Posterior vena cava (tissue), 2 donors: ENCODE results near the gene PROM1. TPM values are rescaled to one million over a fixed set of nuclear protein-coding genes. Genes with fewer than 3 reads are reported as not detected.

Experiments used
- DNase-seq: peaks from one replicate; pipeline ENCODE4 v3.0.0-alpha.2; 2020; ENCODE audit warnings: low spot score
- intact Hi-C, 2 donors: fragments of 100-400 bp; cut with DNase I; formaldehyde crosslinking; loops; one replicate each; pipeline versions ENCODE4 v1.14.1 to v1.14.2; 2022 to 2023
- total RNA-seq, 2 donors: library from RNA; stranded (reverse); fragmentation: NEBNext Ultra II Directional; extraction: Animal tissue kit (Norgen Biotek cat#: 25700); gene quantifications; one replicate each; pipeline ENCODE4 v1.2.1, GENCODE V29; 2021
- donor health status: DM: yes; HTN: yes; CAD: no.
- donor health status: DM: yes; HTN: yes; CAD: no.

PROM1 gene
- total RNA-seq, 2 donors from 2014 or later: 0.43 TPM; not detected in 1

DNA sequence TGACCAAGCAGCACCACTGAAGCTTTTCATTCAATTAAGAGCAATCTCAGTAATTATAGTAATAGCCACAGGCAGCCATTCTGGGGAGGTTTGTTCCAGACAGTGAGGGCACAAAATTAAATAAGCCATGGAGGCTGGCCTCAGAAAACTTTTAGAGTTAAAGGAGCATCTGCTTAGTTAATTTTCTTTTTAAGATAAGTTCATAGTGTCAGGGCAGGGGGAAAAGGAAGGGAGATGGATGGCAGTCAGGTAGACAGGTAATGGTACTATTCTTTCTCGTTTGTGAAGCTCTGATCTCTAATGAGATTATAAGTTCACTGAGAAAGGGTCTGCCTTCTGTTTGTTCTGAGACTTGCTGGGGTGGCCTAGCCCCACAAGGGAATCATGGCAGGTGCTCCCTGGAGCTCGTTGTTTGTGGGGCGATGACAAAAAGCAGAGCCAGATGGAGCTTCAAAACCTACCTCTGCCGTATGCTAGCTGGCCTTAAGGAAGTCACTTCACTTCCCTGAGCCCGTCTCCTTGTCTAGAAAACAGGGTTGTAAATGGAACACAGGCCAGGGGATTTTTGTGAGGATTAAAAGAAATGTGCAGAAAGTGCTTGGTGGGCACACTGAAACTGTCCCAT is 76.2 kb downstream of the PROM1 start:
- DNase-seq: no peak
- intact Hi-C loops: no loop called here

DNA sequence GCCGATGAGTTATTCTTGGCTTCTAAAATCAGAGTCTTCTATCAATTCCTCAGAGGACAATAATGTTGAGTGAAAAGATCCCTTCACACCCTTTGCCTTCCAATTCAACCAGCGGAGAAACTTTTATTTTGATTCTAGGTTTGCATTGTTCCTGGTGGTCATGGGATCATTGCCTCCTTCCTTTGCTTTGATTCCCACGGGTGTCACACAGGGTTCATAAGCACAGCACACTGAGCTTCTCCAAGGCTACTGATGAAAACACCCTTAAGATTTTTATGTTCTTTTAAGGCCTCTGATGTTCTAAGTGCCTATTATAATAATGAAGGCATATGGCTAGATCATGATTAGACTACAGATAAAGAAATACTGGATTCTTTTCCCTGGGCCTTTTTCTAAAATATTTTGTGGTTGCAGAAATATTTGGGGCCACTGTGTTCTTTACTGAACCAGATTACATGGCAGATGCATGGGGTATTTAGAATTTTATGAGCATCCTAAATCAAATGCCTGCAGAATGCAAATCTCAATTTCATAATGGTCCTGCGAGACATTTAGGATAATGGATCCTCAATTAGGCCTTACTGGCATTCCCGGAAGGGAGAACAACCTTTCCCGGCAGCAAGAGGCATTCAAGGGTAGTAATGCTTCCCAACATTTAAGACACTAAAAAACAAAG is 76.9 kb downstream of the PROM1 start:
- intact Hi-C loops: no loop called here
- DNase-seq: no peak

DNA sequence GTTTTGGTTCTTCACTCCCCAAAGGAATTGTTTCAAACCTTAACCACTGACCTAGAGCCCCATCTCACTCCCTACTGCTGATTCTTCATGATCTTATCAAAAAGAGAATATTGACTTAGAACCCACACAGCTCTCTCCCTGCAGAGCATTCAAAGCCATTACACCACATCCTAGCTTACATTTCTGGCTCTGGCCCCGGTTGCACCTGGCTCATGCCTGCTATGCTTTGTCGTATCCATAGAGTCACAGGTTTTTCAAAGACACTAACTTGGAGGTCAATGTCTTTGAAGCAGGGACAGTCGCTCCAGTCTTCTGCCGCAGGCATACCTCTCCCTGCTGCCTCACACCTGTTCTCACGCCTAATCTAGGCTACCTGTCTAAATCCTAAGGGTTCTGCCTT is 78.1 kb downstream of the PROM1 start:
- DNase-seq: no peak
- intact Hi-C loops: no loop called here

DNA sequence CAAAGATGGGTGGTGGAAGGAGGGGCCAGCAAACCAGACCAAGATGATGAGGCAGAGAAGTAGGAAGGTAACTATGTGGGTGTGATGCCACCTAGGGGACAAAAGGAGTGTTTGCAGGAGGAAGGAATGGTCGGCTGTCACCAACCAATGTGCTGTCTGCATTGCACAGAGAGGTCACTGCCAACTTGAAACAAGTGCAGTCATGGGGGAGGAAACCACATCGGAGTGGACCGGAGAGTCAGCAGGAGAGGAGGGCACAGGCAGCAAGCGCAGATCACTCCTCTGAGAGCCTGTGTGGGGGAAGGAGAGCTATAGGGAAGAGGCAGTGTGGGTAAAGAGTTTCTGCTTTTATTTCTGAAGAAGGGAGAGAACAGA is 82.4 kb downstream of the PROM1 start:
- intact Hi-C loops: loop anchor here in 1 of 2 donors (5.0 kb wide), 1 partner anchor 119 kb away; no protein-coding TSS in a partner anchor

DNA sequence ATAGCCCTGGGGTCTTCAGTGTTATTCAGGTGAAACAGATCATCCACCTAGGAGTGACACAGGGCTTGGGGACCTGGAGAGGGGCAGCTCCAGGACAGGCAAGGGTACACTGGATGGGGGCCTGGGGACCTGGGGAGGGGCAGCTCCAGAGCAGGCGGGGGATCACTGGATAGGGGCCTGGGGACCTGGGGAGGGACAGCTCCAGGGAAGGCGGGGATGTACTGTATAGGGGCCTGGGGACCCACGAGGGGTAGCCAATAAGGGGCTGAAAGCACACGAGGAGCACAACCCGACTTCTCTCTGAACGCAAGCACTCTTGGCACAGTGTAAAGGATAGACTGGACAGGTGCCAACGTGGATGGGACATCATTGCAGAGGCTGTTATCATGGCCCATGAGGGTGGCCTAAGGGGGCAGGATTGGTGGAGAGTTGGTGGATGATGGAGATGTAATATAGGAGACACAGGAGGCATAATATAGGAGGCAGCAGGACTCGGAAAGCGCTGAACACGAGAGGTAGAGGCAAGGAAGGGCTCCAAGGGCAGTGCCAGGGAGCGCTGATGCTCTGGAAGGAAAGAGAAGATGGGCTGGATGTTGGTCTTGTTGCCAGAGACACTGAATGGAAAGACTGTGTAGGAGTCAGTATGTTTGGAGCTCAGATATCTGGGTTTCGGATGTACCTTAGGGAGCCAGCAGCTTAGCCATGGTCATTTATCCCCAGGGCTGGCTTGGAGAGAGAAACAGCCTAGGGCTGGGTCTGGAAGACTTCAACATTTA is 82.9 kb downstream of the PROM1 start:
- no peak for DNase-seq

More for the DNA sequence above, 82.4 kb downstream of the PROM1 start:
- DNase-seq: no peak

DNA sequence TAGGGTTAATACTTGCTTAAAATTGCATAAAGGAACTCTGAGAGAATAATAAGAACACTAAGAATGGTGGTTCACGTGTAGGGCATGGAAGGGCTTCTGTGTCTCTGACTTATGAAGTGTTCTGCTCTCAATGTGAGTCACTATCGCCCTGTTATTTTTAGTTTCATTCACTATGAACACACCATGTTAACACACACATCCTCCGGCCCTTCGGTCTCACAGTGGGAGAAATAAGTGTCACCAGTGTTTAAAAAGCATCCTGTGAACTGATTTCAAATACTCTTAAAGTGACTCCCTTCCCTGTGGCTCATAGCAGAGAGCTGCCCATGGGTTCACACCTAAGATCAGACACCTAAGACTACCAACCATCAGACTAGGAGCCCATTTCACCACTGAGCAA is 87.0 kb downstream of the PROM1 start:
- intact Hi-C loops: no loop called here
- DNase-seq: no peak

More for the DNA sequence above, 82.9 kb downstream of the PROM1 start:
- intact Hi-C loops: loop anchor here in 1 of 2 donors (5.0 kb wide), 1 partner anchor 119 kb away; no protein-coding TSS in a partner anchor

DNA sequence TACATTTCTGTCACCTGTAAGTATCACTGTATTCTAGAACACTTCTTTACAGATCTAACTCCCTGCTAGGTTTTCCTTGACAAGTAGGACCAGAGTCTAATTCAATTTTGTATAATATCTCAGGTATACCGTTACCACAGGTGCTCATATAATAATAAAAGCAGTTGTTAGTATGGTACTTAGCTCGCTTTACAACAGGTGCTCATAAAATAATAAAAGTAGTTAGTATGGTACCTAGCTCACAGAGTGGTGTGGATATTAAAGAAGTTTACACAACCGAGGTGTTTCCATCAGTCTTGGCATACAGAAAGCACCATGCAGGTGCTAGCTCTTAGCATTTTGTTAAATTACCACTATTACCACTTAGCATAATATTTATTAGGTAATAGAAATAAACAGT is 88.0 kb downstream of the PROM1 start:
- intact Hi-C loops: no loop called here

DNA sequence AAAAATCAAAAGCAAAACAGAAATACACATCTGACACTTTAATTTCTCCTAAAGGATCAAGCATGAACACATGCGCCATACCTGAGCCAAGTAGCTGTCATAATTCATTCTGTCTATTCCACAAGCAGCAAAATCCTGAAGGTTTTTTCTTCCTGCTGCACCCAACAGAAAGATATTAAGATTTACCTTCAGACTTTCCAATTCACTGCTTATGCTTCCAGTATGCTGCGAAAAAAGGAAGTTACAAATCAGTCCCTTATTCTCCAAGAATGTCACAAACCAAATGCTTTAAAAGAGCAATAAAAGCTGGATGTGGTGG is 91.7 kb downstream of the PROM1 start:
- DNase-seq: no peak
- intact Hi-C loops: no loop called here

More for the DNA sequence above, 88.0 kb downstream of the PROM1 start:
- DNase-seq: no peak

DNA sequence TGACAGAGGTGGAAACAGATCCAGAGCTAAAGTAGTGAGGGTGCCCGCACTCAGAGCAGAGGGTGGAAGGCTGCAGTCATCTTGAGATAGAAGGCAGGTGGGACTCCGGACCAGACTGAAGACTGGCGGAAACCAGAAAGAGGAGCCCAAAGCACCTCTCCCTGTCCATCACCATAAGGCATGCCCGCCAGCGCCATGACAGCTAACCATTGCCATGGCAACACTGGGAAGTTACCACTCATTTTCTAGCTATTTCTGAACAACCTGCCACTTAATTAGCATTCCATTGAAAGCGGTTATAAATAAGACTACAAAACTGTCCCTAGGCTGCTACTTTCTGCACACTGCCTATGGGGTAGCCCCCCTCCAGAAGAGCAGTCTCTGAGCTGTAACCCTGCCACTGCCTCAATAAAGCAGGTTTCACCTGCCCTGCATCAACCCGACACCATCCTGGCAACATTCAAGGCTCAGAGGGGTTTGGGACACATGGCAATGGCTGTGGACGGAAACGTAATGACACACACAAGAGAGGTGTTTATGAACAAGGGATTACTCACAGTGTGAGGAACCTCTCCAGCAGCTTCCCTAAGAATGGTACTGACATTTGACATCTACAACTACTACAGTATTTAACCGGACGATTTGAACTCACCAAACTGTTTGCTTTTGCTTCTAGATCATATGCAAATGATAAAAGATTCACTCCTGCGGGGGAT is 93.1 kb downstream of the PROM1 start:
- no peak for DNase-seq
- intact Hi-C loops: no loop called here

DNA sequence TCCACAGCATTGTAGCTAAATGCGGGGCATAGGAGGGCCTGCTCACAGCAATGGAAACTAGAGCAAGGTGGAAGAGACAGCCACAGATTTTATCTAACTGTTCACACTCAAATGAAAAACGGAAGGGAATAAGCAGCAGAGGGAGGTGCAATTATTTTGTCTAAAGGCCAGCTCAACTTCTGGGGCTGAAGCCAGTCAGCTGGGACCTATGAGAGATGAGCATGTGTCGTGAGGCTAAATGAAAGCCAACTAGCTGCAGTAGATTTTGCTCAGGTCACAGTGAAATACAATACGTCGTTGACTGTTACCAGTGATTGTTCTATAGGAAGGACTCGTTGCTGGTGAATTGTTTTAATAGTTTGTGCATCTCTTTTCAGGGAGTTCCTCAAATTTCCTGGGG is 94.4 kb downstream of the PROM1 start:
- intact Hi-C loops: no loop called here
- no peak for DNase-seq

DNA sequence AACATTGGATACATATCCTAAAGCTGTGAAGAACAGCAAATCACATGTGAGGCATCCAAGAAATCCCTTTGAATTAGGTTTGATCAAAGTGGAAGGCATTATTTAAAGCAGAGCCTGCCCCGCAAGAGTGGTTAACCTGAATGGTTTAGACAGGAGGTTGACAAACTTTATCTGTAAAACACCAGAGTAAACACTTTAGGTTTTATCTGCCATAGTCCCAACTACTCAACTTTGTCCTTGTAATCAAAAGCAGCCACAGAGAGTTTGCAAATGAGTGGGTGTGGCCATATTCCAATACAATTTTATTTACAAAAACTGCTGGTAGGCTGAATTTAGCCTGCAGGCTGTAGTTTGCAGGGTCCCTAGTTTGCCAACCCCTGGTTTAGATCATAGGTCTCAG is 95.6 kb downstream of the PROM1 start:
- DNase-seq: no peak
- intact Hi-C loops: no loop called here

DNA sequence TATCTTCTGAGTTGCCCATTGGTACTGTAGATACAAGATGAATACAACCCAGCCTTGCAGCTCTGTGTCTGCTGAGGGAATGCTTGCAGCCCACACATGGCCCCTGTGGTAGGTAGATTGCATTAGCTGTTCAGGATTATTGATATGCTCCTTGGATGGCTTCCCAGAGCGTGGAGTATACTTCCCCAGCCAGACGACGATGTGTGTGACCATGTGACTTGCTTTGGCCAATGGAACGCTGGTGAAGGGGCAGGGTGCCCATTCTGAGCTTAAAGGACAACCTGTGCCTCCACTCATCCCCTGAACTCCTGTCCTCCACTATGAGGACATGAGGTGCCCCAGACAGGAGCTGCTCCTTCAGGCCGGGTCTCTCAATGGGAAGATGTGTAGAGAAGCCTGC is 96.9 kb downstream of the PROM1 start:
- intact Hi-C loops: no loop called here
- no peak for DNase-seq

DNA sequence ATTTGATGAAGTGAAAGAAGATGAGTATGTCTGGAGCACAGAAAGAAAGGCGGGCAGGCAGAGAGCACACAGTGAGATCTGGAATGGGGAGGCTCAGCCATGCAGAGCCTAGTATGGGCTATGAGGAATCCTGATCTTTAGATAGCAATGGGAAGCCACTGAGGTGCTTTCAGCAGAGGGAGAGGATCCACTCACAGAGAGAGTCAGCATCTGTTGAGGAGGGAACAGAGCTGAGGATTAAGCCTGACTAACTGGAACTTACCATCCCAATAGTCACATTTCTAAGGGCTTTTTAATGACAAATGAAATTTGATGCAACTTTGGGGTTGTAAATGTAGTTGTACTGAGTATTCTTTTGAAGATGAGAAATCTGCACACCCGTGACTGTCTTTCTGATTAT is 100.2 kb downstream of the PROM1 start:
- intact Hi-C loops: no loop called here
- DNase-seq: no peak

DNA sequence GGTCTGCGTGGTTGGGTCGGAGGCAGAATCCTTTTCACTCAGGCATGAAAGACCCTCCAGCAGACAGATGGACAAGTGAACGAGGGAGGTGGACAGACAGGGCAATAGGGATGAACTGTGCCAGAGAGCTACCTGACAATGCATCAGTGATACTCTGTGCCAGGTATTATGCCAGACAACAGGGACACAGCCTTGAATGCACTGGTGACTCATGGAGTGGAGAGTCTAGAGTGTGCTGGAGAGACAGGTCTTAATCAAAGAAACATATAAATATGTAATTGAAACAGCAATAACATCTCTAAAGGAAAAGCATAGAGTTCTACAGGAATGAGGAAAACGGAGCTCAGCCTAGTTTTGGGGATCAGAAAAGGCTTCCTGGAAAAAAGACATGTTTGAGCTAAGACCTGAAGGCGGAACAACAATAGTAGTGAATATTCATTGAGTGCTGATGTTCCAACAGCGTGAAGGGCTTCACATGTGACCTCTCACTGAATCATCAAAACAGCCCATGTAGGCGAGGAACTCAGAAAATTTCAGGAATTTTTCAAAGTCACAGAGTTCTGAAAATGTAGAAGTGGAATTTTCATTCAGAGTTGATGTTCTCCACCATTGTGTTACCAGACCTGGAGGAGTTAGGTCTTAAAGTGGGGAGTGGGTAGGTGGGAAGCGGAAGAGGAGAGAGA is 100.8 kb downstream of the PROM1 start:
- DNase-seq: no peak
- intact Hi-C loops: no loop called here

DNA sequence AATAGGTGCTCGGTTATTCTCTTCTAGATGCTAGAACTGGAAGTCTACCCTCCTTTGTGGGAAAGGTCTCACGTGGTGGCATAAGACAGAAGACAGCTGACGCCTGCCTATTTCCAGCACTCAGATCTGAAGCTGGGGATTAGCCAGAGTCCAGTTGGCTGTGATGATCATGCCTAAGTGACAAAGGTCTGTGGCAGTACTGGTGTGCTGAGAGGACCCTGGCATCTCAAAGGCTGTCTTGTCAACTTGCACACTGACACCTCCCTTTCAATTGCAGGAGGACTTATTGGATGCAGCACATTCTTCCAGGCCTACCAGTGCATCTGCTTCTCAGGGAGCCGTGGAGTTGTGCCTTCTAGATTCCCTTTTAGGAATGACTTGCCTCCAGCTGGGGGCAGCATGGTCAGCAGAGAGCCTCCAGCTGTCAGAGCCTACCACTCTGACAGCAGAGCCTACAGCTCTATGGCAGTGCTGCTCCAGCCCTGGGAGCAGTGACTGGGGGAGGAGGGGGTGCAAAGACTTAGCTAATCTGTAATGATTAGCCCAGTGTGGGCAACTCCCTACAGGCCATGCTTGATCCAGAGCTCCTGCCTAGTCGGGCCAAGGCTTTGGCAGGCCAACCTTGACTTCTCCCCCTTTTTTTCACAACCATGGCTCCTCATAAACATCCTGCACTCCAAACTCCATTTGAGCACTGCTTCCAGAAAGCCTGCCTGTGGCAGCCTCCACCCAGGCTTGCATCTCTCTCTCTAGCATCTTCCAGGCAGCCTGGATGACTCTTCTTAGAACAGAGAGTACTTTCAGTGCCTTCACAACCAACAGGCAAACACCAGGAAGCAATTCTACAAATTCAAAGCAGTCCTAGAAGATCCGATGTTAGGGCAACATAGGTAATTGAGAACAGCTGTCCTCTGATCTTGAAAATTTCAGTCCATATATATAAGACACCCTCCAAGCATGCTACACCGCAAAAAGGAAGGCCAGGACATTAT is 107.1 kb downstream of the PROM1 start:
- no peak for DNase-seq
- intact Hi-C loops: no loop called here

DNA sequence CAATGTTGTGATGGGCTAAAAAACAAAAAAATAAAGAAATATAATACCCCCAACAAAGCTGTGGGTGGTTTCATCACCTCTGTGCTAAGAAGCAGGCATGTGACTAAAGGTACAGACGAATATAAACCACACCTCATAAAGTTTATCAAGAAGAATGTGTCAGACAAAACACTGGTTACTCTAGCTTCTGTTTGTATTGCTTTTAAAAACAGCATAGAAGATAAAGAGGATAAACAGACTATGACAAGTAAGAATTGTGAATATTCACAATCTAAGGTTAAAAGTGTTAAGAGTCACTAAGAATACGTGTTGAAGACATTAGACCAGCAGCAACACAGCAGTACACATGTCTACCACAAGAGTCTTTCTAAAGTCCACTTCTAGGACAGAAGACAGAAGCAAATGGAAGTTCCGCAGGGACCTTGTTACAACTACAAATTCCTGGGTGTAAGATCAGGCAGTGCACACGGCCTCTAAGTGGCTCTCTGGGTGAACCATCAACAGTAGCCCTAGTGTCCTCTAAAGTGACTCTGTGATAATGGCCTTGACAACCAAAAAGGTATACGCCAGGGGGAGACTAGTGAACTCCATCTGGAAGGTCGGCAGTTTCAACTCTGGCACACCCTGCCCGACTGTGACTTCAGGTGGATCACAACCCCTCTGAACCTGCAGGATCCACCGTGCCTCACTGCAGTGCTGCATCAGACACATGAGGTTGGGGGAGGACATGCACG is 112.6 kb downstream of the PROM1 start:
- intact Hi-C loops: no loop called here

DNA sequence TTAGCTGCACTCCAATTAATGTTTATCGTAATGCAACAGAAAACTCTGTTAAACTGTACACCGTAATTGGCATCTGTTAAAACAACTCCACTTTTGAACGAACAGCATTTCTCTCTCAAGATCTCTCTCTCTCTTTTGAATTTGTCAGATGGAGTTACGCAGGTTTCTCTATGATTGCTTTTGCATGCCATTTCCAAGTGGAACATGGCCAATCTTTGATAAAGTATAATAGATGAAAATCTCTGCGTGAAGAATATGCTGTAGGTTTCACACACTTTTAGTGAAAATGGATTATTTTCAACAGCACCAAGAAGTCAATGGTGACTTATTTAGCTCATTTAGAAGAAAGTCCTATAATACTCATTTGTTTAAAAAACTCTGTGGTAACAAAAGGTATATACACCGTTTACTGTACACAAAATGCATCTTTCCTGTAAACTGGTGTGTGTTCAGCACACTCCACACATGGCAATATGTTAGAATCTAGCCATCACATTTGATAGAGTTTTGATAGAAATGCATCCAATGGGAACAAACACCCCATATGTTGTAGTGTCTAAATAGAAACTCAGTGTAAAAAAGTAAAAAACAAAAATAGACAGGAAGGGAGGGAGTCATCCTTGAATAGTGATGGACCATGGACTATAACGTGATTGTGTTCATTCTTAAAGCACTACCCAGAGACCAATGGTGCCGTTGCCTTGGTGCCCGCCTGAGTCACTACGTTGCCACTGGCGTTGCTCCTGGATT is 115.1 kb downstream of the PROM1 start:
- intact Hi-C loops: loop anchor here in 1 of 2 donors (10.0 kb wide), 1 partner anchor 164 kb away; no protein-coding TSS in a partner anchor
- DNase-seq: no peak

More for the DNA sequence above, 112.6 kb downstream of the PROM1 start:
- no peak for DNase-seq
